GM12892 (cell line): ENCODE measurements around the gene KHK.

ENCODE experiments used
- POLR2A ChIP-seq: IDR thresholded peaks from 2 replicates; pipeline ENCODE4 v1.6.1; 2011; ENCODE audit warnings: low read depth, low read length, control low read depth
- POLR2AphosphoS5 ChIP-seq: IDR thresholded peaks from 2 replicates; pipeline ENCODE4 v1.6.1; 2011; ENCODE audit warnings: low read depth, low read length, control low read depth

GRCh38 chr2:27073782-27074181 is 12.8 kb upstream of the KHK start:
- TF ChIP-seq POLR2AphosphoS5 (no peak), POLR2A (no peak)
